HCT116 (cell line): ENCODE measurements around the gene IRAG1. TPM values are rescaled to one million over a fixed set of nuclear protein-coding genes. Genes with fewer than 3 reads are reported as not detected.

Experiments used
- ATAC-seq: fragments of 200-7000 bp; cut with Tn5 transposase; 2 replicates; pipeline ENCODE4 v1.9.1; 2020; ENCODE audit warnings: mild to moderate bottlenecking, moderate library complexity
- BruUV-seq: library from RNA; stranded (reverse); fragments of 400-500 nt; replicated peaks from 2 replicates; lab custom pipeline; 2021; lab: Mats Ljungman, UMichigan
- CTCF ChIA-PET: fragments of 300-600 bp; sonication (Branson Sonifier 250); formaldehyde crosslinking; loops from one replicate; lab custom pipeline; 2021; ENCODE audit warnings: antibody characterized with exemption; lab: Charles Lee
- POLR2A ChIA-PET: fragments of 300-600, 350-600 bp; sonication (Branson Sonifier 250); formaldehyde crosslinking; loops from one replicate; lab custom pipeline; 2021; ENCODE audit warnings: antibody characterized with exemption; lab: Charles Lee
- RAD21 ChIA-PET, 2 experiments: fragments of 300-600 bp; sonication (Branson Sonifier 250); formaldehyde crosslinking; loops; one replicate each; lab custom pipeline; 2023; ENCODE audit warnings: low total read pairs in 2 of 2; ENCODE audit not compliant: uncharacterized antibody in 2 of 2, unreplicated experiment in 2 of 2, low non-redundant PET in 1 of 2; lab: Charles Lee
- DNase-seq: peaks from one replicate; pipeline ENCODE4 v3.0.0-alpha.2; 2010; ENCODE audit warnings: low read depth, low spot score
- H2AFZ ChIP-seq: fragments of 200-600 bp; shearing (Covaris generic), sonication (generic); 2 replicates; pipeline ENCODE4 v1.6.1; 2017; ENCODE audit warnings: low read depth, mixed run types, mixed read lengths, antibody characterized with exemption, low read length; ENCODE audit not compliant: poor library complexity, severe bottlenecking
- H3K27ac ChIP-seq: 2 replicates; pipeline ENCODE4 v1.5.1; 2012; ENCODE audit warnings: low read depth, low read length
- H3K27me3 ChIP-seq: fragments of 200-600 bp; sonication (generic); 2 replicates; pipeline ENCODE4 v1.6.1; 2016; ENCODE audit warnings: mixed run types, low read length, mixed read lengths; ENCODE audit not compliant: insufficient read depth
- H3K36me3 ChIP-seq, 2 experiments: fragments of 200-500 bp in 1 of 2; fragments of 200-600 bp in 1 of 2; sonication (Bioruptor generic) in 1 of 2; sonication (generic) in 1 of 2; 2 replicates each; pipeline versions ENCODE4 v1.5.1 to v1.6.1; 2014 to 2016; ENCODE audit warnings: low read length in 2 of 2, inconsistent platforms in 1 of 2, mixed read lengths in 1 of 2, mixed run types in 1 of 2; ENCODE audit not compliant: insufficient read depth in 2 of 2, control insufficient read depth in 1 of 2
- H3K4me1 ChIP-seq, 2 experiments: fragments of 200-600 bp in 1 of 2; sonication (generic) in 1 of 2; 2 replicates each; pipeline versions ENCODE4 v1.5.1 to v1.6.1; 2012 to 2017; ENCODE audit warnings: low read length in 2 of 2, inconsistent platforms in 1 of 2, mild to moderate bottlenecking in 1 of 2, mixed read lengths in 1 of 2, mixed run types in 1 of 2, moderate library complexity in 1 of 2; ENCODE audit not compliant: insufficient read depth in 2 of 2, control insufficient read depth in 1 of 2
- H3K4me2 ChIP-seq: fragments of 200-600 bp; sonication (generic); 2 replicates; pipeline ENCODE4 v1.6.1; 2017; ENCODE audit warnings: mixed run types, low read length, mixed read lengths
- H3K4me3 ChIP-seq, 2 experiments: fragments of 200-600 bp in 1 of 2; sonication (generic) in 1 of 2; replicated peaks in 1 of 2; 2 replicates each; pipeline ENCODE4 v1.5.1; 2011 to 2016; ENCODE audit warnings: low read length in 2 of 2, control low read depth in 1 of 2, low read depth in 1 of 2, mild to moderate bottlenecking in 1 of 2, mixed read lengths in 1 of 2, mixed run types in 1 of 2
- H3K79me2 ChIP-seq: fragments of 200-600 bp; sonication (generic); 2 replicates; pipeline ENCODE4 v1.6.1; 2017; ENCODE audit warnings: mild to moderate bottlenecking, mixed run types, low read length, moderate library complexity, mixed read lengths; ENCODE audit not compliant: insufficient read depth
- H3K9ac ChIP-seq: fragments of 200-600 bp; sonication (generic); 2 replicates; pipeline ENCODE4 v1.6.1; 2016; ENCODE audit warnings: low read length, mixed read lengths
- H3K9me2 ChIP-seq: fragments of 200-600 bp; sonication (generic), shearing (Covaris generic); 2 replicates; pipeline ENCODE4 v1.6.1; 2017; ENCODE audit warnings: mixed run types, mild to moderate bottlenecking, moderate library complexity; ENCODE audit not compliant: insufficient read depth
- H3K9me3 ChIP-seq, 2 experiments: fragments of 200-500 bp in 1 of 2; fragments of 200-600 bp in 1 of 2; sonication (Bioruptor generic) in 1 of 2; sonication (generic) in 1 of 2; 2 replicates each; pipeline ENCODE4 v1.6.1; 2014 to 2017; ENCODE audit warnings: low read length in 2 of 2, mixed read lengths in 2 of 2, inconsistent platforms in 1 of 2, low read depth in 1 of 2, mild to moderate bottlenecking in 1 of 2, mixed run types in 1 of 2, moderate library complexity in 1 of 2; ENCODE audit not compliant: control insufficient read depth in 1 of 2, insufficient read depth in 1 of 2
- H4K20me1 ChIP-seq: fragments of 200-600 bp; sonication (generic), shearing (Covaris generic); 2 replicates; pipeline ENCODE4 v1.6.1; 2017; ENCODE audit warnings: mixed run types, mild to moderate bottlenecking, moderate library complexity; ENCODE audit not compliant: insufficient read depth
- CEBPB ChIP-seq: IDR thresholded peaks from 2 replicates; pipeline ENCODE4 v1.6.1; 2012; ENCODE audit warnings: low read depth
- ELF1 ChIP-seq: IDR thresholded peaks from 2 replicates; pipeline ENCODE4 v1.6.1; 2012; ENCODE audit warnings: low read depth, borderline replicate concordance
- EZH2 ChIP-seq: fragments of 200-600 bp; sonication (generic); IDR thresholded peaks from 2 replicates; pipeline ENCODE4 v1.6.1; 2017; ENCODE audit warnings: antibody characterized with exemption, mixed run types
- EZH2phosphoT487 ChIP-seq: fragments of 200-600 bp; IDR thresholded peaks from 2 replicates; pipeline ENCODE4 v1.6.1; 2018; ENCODE audit warnings: antibody characterized with exemption, borderline replicate concordance
- POLR2A ChIP-seq: IDR thresholded peaks from 2 replicates; pipeline ENCODE4 v1.7.0; 2011; ENCODE audit warnings: borderline replicate concordance; ENCODE audit not compliant: insufficient read depth, insufficient read length; ENCODE audit errors: extremely low read depth
- SP1 ChIP-seq: IDR thresholded peaks from 2 replicates; pipeline ENCODE4 v1.6.1; 2012; ENCODE audit warnings: low read depth
- SRF ChIP-seq: IDR thresholded peaks from 2 replicates; pipeline ENCODE4 v1.6.1; 2012; ENCODE audit warnings: low read depth
- TCF7L2 ChIP-seq: IDR thresholded peaks from 2 replicates; pipeline ENCODE4 v1.7.0; 2011; ENCODE audit warnings: borderline replicate concordance, inconsistent platforms; ENCODE audit not compliant: insufficient read depth, insufficient read length; ENCODE audit errors: extremely low read depth
- YY1 ChIP-seq: IDR thresholded peaks from 2 replicates; pipeline ENCODE4 v1.6.1; 2011; ENCODE audit warnings: low read length, low read depth, moderate library complexity, mild to moderate bottlenecking; ENCODE audit not compliant: insufficient replicate concordance; ENCODE audit errors: extremely low read depth
- ZFX ChIP-seq: fragments of 450-650 bp; IDR thresholded peaks from 2 replicates; pipeline ENCODE4 v1.6.1; 2017
- intact Hi-C: fragments of 100-400 bp; cut with micrococcal nuclease; formaldehyde crosslinking; loops from 2 replicates; pipeline ENCODE4 v1.10.0; 2022
- total RNA-seq: library from RNA; stranded (reverse); gene quantifications from one replicate; pipeline ENCODE4 v1.2.1, GENCODE V29; 2021; ENCODE audit not compliant: unreplicated experiment
- TF ChIP-seq, protein P1 (sequence below): IDR thresholded peaks from 2 replicates; pipeline ENCODE4 v1.6.1; 2012
- TF ChIP-seq, protein P2 (sequence below): IDR thresholded peaks from 2 replicates; pipeline ENCODE4 v1.6.1; 2012; ENCODE audit warnings: low read depth

Gene IRAG1
- total RNA-seq, 1 experiment from 2014 or later, result 3.7 TPM

- intact Hi-C loops, result no loop called here
- H3K9me2 ChIP-seq, result no peaks in the 10 kb centered on the region
- peaks cover 29 to 54% of the 10 kb centered on the region in 2 experiments for H3K4me1 ChIP-seq
- no peaks in the 10 kb centered on the region for H3K79me2 ChIP-seq
- no peak overlapping the region for H3K27ac ChIP-seq
- CTCF ChIA-PET, result no interaction called here
- no TSS peak for BruUV-seq
- TF ChIP-seq EZH2 (no peak), SRF (no peak), EZH2phosphoT487 (no peak), TCF7L2 (no peak), YY1 (no peak), ELF1 (no peak), CEBPB (no peak), ZFX (no peak), POLR2A (no peak), SP1 (no peak)
- TF ChIP-seq, protein P1, sequence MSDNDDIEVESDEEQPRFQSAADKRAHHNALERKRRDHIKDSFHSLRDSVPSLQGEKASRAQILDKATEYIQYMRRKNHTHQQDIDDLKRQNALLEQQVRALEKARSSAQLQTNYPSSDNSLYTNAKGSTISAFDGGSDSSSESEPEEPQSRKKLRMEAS, result no peak
- TF ChIP-seq, protein P2, sequence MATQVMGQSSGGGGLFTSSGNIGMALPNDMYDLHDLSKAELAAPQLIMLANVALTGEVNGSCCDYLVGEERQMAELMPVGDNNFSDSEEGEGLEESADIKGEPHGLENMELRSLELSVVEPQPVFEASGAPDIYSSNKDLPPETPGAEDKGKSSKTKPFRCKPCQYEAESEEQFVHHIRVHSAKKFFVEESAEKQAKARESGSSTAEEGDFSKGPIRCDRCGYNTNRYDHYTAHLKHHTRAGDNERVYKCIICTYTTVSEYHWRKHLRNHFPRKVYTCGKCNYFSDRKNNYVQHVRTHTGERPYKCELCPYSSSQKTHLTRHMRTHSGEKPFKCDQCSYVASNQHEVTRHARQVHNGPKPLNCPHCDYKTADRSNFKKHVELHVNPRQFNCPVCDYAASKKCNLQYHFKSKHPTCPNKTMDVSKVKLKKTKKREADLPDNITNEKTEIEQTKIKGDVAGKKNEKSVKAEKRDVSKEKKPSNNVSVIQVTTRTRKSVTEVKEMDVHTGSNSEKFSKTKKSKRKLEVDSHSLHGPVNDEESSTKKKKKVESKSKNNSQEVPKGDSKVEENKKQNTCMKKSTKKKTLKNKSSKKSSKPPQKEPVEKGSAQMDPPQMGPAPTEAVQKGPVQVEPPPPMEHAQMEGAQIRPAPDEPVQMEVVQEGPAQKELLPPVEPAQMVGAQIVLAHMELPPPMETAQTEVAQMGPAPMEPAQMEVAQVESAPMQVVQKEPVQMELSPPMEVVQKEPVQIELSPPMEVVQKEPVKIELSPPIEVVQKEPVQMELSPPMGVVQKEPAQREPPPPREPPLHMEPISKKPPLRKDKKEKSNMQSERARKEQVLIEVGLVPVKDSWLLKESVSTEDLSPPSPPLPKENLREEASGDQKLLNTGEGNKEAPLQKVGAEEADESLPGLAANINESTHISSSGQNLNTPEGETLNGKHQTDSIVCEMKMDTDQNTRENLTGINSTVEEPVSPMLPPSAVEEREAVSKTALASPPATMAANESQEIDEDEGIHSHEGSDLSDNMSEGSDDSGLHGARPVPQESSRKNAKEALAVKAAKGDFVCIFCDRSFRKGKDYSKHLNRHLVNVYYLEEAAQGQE, result no peak
- TF ChIP-seq, all 23 proteins: peak for 0
- Histone ChIP-seq H2AFZ (no peak overlapping the region), H3K36me3 (peaks cover 0 to 3% of the 10 kb centered on the region in 2 experiments; a peak in 1 of 4 replicates), H3K9ac (no peak overlapping the region), H3K9me3 (peaks cover 0 to 23% of the 10 kb centered on the region in 2 experiments; a peak in 1 of 4 replicates), H4K20me1 (no peaks in the 10 kb centered on the region), H3K4me2 (no peak overlapping the region), H3K4me3 (no peak overlapping the region), H3K27me3 (no peaks in the 10 kb centered on the region)
- POLR2A ChIA-PET, result no interaction called here
- RAD21 ChIA-PET, result no interaction called here
- ATAC-seq, result no peak
- no peak for DNase-seq
Measured at GRCh38 chr11:10731064-10731680, 37.6 kb upstream of the IRAG1 start.
